HuH-7 (cell line): Measurements from ENCODE around the gene RCE1.

ENCODE experiments used
- DNase-seq: peaks from one replicate; pipeline ENCODE4 v3.0.0; 2011; ENCODE audit warnings: low spot score

RCE1 gene

DNA sequence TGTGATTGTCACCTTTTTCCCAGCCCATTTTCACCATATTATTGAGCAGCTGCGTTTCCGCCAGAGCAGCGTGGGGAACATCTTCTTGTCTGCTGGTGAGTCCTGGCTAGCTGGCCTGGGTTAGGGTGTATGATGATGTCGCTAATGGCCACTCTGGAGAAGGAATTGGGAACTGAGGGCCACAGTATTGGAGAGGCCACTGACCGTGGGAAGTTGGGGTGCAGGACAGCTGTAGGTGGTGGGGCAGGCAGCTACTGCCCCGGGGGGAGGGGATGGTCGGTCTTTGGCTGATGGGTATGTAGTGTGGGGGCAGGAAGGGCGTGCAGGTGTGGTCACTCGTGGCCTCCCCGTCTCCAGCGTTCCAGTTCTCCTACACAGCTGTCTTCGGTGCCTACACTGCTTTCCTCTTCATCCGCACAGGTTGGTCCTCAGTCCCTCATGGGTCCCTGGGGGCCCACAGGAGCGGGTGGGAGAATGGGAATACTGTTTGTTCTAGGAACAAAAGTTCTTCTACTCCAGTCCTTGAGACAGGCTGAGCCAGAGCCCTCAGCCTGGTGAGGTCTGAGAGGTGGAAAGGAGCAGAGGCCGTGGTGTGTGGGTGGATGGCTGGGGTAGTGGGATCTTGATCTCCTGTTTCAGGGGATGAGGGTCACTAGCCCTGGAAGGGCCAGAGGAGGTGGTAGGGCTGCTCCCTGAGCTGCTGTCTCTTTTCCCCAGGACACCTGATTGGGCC is 2.1 kb downstream of the RCE1 start:
- peak; percentile 72 for DNase-seq

DNA sequence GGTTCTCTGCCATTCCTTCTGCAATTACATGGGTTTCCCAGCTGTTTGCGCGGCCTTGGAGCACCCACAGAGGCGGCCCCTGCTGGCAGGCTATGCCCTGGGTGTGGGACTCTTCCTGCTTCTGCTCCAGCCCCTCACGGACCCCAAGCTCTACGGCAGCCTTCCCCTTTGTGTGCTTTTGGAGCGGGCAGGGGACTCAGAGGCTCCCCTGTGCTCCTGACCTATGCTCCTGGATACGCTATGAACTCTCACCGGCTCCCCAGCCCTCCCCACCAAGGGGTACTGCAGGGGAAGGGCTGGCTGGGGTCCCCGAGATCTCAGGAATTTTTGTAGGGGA is 2.6 kb downstream of the RCE1 start:
- DNase-seq, result no peak

DNA sequence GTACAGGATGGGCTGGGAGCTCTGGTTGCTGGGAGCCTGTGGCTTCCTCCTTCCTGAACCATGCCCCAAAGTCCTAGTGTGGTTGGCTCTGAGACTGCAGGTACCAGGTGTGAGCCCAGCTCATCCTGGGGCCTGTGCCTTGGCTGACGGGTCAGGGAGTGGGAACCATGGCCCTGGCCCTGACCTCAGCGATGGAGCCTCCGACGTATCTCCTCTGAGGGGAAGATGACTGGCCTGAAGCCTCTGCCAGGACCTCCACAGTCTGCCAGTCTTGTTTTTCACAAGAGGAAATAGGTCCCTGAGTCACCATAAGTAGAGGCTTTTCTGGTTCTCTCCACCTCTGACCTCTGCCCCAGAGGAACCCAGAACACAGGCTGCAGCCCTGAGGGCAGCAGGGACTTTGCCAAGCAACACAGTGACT is 3.4 kb downstream of the RCE1 start:
- DNase-seq, result no peak

DNA sequence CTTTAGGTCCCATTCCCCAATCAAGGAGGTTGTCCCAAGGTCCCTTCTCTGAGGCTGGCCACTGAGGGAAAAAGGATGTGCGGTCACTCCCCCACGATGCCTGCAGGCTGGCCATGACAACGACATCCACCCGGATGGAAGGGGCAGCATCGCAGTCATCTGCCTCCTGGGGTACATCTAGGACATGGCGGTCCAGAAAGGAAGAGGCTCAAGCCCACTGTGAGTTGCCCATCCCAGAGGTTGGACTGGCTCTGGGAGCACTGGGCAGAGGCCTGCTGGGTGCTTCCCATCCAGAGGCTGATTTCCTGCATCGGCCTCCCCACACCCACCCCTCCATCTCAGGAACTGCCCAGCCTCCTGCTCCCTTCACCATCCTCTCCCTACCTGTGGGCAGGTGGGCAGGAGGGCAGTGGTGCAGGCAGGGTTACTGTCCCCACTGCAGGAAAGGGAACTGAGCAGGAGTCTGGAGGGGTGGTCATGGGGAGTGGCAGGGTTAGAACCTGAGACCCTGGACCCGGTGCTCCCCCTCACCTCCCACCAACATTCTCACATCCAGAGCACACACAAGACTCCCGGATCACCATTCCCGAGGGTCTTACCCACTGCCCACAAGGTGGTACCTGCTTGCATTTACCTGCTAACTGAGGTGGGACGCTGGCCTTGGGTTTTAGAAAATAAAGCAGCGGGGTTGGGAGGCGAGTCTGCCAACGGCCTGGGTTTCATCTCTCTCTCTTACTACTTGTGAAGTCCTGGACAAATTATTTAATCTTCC is 4.4 kb downstream of the RCE1 start:
- DNase-seq, result no peak

DNA sequence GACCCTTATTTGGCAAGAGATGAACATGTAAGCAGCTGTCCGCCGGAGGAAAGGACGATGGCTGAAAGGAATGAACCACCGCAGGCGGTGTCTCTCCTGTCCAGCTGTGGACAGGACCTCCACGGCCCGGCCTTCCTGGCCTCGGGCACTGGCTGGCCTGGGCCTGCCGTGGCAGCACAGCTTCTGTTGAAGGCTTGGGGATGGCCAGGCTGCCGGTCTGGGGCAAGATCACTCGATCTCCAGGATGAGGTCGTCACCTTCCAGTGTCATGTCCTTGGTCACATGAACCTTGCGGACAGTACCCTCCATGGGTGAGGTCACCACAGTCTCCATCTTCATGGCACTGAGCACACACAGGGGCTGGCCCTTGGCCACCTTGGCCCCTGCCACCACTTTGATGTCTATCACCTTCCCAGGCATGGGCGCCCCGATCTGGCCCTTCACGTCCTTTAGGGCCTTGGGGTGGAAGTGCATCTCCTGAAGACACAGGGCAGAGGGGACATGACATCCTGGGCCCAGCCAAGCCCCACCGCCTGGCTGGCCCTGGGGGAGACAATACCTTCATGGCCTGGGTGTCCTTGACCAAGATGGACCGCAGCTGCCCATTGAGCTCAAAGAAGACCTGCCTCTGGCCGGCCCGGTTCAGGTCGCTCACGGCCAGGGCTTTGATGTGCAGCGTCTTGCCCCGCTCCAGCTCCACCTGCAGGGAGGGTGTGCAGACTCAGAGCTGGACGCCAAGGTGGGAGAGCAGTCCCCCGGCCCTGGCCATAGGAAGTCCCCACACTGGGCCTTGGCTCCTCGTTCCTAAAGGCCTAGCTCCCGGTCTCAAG is 5.6 kb downstream of the RCE1 start:
- DNase-seq, result no peak

DNA sequence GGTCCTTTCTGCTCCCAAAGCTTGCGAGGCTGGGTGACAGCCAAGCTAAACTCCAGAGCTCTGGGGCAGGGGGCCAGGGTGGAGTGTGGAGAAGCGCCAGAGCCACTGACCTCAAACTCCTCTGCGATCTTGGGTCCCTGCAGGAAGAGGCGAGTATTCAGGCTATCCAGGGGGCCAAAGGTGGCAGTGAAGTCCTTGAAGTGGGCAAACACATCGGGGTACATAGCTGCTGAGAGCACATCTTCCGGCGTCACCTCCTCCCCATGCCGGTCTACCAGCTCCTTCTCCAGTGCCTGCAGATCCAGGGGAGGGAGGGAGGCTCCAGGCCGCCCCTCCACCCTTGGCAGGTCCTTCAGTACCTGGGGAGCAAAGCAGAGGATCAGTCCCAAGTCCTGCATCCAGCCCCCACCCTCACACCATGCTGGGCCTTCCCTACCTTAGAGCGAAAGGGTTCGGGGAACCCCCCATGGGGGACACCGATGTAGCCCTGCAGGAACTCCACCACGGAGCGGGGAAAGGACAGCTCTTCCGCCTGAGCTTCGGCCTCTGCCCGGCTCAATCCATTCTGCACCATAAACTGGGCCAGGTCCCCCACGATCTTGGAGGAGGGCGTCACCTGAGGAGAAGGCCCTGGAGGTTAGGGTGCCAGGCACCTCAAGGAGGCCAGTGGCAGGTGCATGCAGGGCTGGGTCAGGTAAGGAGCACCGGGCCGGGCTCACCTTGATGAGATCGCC is 6.4 kb downstream of the RCE1 start:
- DNase-seq, result no peak

DNA sequence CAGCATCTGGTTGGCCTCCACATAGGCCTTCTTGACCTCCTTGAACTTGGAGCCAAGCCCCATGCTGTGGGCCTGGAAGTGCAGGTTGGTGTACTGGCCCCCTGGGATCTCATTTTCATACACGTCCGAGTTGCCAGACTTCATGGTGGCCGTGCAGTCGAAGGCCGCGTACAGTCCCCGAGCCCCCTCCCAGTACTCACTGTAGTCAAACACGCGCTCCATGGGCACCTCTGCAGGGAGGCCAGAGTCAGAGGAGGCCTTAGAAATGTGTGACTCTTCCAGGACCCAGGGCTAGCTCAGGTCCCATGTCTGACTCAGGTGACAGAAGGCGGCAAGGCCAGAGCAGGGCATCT is 7.0 kb downstream of the RCE1 start:
- no peak for DNase-seq

DNA sequence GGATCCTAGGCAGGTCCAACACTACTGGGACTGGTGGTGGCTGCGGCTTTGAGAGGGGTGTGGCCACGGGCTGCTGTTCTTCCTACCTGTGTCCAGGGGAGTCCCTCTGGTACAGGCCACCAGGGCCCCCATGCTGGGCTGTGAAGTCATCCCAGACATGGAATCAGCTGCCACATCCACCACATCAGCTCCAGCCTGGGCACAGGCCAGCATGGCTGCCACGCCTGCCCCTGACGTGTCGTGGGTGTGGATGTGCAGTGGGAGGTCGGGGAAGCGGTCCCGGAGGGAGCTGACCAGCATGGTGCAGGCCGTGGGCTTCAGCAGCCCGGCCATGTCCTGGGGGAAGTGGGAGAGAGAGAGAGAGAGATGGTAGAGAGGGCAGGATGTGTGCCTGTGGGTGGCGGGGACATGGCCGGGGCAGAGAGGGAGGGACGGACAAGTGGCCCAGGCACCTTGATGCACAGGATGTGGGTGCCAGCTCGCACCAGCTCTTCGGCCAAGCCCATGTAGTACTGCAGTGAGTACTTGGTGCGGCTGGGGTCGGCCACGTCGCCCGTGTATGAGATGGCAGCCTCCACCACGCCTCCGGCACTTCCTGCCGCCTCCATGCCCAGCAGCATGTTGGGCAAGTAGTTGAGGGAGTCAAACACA is 7.5 kb downstream of the RCE1 start:
- DNase-seq, result no peak

DNA sequence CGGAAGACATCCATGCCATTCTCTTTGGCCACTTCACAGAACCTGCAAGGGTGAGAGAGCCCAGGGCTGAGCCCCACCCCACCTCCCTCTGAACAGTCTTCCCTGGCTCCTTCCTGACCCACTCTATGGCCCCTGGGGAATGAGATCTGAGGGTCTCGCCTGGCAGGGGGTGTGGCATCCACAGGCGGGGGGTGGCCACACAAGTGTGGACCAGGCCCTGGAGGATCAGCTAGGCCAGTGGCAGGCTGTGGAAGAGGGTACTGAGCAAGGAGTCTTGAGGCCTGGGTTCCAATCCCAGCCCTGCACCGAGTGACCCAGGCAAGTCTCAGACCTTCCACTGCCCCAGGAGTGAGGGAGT is 8.0 kb downstream of the RCE1 start:
- no peak for DNase-seq

DNA sequence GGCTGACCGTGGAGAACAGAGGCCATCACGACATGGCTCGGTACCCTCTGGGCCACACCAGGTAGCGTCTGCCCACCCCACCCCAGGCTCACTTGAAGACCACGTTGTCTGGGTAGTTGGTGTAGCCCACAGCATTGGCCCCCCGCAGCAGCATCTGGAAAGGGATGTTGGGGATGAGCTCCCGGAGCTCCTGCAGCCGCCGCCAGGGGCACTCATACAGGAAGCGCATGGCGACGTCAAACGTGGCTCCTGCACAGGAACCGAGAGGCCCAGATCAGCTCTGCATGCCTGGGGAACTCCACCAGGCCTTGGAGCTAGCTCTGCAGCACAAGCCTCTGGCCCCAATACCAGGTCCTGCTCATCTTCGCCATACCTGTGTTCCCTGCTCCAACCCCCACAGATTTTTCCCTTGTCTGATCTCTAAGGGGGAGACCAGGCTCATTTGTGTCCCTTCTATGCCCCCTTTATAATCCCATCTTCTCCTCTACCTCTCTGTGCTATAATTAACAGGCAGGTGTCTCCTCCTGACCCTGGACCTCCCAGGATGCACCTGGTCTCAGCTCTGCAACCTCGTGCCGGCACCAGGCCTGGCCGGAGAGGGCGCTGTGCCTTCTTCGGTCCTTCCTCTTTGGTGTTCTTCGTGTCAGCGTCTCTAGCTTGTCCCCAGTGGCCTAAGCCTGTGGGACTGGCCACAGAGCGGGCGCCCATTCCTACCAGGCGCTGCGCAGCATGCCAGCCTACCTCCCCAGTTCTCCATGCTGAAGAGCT is 8.6 kb downstream of the RCE1 start:
- peak; percentile 100 for DNase-seq

DNA sequence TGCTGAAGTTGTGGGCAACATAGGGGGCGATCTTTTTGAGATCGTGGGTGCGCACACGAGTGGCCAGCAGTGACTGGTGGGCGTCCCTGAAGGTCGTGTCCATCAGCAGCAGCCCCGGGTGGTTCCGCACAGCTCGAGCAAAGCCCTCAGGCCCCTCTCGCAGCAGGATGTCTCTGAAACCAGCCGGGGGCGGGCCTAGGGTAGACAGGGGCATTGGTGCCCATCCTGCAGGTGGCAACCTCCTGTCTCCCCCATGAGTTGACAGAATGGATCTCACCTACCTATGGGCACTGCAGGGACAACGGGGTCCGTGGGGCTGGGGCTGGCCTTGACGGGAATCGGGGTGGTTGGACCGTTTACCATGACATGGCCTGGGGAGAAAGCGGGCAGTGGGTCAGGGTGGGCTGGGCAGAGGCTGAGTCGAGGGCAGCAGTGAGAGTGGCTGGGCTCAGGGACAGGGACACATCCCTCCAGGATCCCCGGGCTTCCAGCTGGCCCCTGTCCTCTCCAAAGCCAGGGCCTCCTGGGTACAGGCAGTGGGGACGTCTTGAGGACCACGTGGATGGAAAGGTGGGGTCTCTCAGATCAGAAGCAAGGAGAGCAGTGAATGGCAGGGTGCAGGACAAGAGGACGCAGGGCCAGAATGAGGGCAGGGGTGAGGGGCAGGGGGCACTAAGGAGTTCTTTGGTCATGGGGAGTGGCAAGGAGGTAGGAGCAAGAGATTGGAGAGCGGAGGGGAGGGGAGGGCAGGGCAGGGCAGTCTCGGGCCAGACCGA is 9.4 kb downstream of the RCE1 start:
- DNase-seq, result no peak

DNA sequence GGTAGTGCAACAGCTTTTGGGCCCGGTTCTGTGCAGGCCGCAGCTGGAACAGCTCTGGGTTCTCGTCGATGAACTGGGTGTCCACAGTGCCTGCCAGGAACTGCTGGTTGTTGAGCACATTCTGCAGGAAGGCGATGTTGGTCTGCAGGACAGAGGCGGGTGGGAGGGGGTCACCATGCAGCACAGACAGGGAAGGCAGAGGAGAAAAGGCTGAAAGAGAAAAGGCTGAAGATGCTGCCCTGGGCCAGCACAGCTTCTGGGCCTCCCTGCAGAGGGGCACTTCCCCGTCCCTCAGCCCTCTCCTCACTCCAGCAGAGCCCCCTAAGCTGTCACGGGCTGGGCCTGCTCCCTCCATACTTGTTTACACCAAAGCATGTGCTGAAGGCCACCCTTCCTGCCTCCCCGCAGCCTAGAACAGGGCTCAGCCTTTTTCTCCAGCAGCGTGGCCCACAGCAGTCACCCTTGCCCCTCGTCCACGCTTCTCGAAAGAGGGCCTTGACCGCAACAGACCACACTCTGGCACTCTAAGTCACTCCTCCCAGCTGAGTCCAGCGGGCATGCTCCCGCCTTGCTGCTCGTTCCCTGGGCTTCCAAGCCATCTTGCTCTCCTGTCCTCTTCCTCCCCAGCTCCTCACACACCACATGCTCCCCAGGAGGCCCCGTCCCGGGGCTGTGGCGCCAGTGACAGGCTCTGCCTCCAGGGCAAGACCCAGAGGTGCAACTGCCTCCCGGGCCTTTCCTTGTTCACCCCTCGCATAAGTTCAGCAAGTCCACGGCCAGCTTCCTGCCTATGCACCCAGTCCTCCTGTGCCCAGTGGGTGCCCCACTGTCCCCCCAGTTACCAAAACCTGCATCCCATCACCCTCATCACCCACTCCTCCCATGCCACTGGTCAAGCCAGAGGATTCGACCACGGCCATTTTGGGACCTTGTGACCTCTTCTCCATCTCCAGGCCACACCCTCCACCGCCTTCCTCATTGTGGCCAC is 10.3 kb downstream of the RCE1 start:
- DNase-seq, result no peak

DNA sequence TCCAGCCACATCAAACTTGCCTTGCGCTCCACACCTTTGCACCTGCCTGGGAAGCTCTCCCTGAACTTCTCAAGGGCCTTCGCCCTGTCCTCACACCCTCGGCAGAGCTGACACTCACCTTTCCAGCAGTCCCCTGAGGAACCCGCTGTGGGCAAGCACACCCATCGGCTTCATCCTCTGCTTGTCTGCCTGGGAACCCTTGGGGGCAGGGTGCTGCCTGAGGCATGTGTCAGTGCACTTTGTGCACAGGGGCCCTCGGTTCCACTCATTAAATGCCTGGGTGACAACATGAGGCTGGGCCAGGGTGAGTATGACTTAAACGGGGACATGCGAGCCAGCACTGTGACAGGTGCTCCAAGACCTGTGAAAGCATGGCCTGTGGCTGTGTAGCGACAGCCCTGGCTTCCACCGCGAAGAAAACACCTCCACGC is 11.0 kb downstream of the RCE1 start:
- no peak for DNase-seq

DNA sequence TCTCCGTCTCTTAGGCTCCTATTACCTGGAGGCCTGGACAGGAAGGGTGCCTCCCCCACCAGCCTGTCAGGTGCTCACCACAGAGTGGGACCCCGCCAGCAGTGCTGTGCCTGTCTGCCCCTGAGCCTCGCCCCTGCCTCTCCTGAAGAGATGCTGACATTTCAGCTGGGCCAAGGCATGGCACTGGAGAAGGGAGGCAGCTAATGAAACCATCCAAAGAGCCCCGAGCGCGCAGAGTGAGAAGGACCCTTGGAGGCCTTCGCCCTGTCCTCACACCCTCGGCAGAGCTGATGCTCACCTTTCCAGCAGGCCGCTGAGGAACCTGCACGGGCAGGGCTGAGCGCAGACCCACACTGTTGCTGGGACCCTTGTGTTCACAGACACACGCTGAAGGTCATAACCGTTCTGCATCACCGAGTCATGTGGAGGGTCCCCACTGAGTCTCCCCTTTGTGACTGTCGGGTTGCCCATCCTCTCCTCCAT is 11.5 kb downstream of the RCE1 start:
- no peak for DNase-seq

DNA sequence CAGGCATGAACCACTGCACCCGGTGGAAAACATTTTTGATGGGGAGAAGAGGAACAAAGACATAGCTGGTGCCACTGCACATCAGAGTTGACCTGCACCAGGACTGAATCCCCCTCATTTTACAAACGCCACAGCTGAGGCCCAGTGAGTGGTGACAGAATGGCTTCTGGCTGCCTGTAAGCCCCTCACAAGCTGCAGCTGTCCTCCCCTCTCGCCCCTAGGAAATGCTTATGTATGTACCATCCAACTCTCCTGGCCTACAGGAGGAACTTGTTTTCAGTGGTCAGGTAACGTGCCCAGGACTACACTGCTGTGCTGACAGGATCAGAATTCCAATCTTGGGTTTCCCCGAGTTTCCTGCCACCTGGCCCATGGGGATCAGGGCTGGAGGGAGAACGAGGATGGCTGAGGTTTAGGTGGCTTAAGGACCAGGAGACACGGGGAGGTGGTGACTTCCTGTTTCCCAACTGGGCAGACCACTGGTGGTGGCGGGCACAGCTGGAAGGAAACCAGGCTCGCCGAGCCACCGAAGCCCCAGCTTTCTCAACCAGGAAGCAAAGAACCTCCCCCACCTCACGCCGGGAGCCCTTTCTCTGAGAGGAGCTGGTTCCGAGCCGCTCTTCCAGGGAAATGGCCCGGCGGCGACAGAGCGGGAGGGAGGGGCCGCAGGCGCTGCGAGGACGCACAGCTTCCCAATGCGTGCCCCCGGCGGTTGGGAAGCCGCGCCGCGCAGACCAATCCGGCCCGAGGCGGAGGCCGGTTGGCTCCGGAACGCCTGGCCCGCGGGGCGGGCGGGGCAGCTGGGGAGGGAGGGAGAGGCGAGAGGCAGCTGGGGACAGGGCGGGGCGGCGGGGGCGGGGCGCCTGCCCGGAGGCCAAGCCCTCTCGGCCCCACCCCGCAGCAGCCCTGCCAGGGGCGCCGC is 12.6 kb downstream of the RCE1 start:
- DNase-seq, result no peak

DNA sequence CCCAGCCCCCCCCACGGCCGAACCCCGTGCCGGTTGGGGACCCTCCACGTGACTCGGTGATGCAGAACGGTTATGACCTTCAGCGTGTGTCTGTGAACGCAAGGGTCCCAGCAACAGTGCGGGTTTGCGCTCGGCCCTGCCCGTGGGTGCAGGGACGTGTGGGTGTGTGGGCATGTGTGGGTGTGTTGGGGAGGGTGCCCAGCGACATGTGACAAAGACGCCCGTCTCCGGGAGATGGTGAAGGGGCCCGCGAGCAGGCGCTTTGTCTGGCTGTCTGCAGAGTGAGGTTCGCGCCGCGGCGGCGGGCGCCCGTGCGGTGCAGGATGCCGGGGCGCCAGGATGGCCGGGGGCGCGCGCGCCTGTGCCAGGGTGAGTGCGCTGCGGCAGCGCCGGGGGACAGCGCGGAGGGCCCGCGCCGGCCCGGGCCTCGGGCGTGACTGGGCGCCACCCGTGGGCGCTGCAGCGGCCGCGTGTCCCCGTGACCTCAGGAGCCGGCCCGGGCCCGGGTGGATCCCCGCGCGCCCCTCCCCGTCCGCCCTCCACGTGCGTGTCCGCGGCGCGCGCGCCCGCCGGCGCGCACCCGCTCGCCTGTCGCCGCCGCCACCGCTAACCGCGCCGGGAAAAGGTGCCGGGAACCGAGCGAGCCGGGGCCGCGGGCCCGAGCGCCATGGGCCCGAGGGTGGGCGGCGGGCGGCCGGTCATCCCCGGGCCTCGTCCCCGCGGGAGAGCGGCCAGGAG is 13.4 kb downstream of the RCE1 start, which contains the start of gene LRFN4:
Gene LRFN4, plus strand, starts transcription at position 569 of the 738 bp plus-strand sequence. CDS start 681 bp downstream, outside the sequence.
- DNase-seq, result no peak
